GM18870 (cell line): ENCODE measurements around the gene ZCCHC8.
A peak's percentile ranks its signal among the peaks of the same experiment; 100 is the strongest.

Experiments
- ATAC-seq: cut with Tn5 transposase; IDR thresholded peaks from one replicate; pipeline ENCODE4 v1.9.1; 2021; ENCODE audit warnings: moderate library complexity; ENCODE audit not compliant: unreplicated experiment

The ZCCHC8 gene

DNA sequence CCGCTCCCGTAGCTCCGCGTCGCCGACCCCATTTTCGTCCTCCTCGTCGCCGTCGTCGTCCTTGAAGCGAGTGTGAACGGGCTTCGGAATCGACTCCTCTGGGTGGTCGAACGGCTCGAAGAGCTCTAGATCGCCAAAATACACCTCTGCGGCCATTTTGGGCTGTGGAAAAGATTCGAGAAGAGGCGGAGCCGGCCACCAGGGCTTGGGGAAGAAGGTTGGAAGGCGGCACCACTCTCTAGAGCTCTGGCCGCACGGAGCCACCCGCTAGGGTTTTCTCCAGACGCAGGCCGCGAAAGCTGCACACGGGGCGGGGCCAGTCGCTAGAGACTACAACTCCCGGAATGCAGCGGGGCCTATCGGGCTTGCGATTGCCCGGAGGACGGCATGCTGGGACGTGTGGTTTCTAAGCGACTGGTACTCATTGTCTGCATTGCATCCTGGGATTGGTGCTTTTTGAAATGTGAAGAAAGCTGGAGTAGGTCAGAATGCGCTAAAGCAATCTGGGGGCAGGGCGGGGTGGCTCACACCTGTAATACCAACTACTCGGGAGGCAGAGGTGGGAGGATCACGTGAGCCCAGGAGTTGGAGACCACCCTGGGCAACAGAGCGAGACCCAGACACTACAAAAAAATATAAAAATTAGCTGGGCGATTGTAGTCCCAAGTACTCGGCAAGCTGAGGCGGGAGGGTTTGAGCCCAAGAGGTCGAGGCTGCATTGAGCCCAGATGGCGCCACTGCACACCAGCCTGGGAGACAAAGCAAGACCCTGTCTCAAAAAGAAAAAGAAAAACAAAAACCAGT is at the start of gene ZCCHC8:
TSS of gene ZCCHC8 (minus strand) at position 248 of the 804 bp plus-strand sequence. CDS start at position 156, 92 bp downstream.
- peak; percentile 76 for ATAC-seq

GRCh38 chr12:122547330-122547729 is 46.6 kb upstream of the ZCCHC8 start:
- no peak for ATAC-seq

- peak; percentile 61 for ATAC-seq
These were observed 45.1 kb upstream of the ZCCHC8 start for GRCh38 chr12:122545855-122546254.

GRCh38 chr12:122544537-122544936 is 43.8 kb upstream of the ZCCHC8 start:
- no peak for ATAC-seq

DNA sequence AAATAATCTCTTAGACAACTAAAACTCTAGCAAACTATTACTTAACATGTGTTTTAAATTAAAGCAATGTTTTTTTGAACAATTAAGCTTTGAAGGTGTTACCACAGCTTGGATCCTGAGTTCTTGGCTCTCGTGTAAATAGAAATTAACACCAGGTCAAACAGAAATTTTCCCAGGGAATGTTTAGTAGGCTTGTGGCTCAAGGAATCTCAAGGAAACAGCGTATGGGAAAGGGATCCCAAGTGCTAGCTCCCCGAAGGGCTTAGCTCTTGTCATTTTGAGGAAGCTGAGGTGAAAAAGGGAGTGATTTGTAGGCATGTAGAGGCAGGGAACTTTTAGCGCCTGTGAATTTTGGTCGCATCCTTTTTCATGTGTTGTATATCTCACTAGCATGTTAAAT is 37.8 kb upstream of the ZCCHC8 start:
- no peak for ATAC-seq

DNA sequence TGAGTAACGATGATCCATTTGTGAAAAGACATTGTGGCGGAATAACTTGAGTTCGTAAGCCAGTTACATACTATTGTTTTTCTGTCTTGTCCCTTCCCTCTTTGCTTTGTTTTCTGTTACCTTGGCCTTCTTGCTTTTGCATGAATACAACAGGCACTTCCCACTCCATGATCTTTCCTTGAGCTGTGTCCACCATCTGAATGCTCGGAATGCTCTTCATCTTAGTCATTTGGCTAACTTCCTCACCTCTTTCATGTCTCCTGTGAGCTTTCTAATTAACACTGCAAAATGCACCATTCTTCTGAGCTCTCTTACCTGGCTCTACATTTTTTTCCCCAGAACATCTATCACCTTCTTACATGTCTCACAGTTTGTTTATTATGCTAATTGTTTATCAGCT is 36.3 kb upstream of the ZCCHC8 start:
- ATAC-seq, result no peak

GRCh38 chr12:122533856-122534255 is 33.1 kb upstream of the ZCCHC8 start:
- ATAC-seq, result no peak

- ATAC-seq, result no peak
These were observed 28.3 kb upstream of the ZCCHC8 start for GRCh38 chr12:122528992-122529391.

DNA sequence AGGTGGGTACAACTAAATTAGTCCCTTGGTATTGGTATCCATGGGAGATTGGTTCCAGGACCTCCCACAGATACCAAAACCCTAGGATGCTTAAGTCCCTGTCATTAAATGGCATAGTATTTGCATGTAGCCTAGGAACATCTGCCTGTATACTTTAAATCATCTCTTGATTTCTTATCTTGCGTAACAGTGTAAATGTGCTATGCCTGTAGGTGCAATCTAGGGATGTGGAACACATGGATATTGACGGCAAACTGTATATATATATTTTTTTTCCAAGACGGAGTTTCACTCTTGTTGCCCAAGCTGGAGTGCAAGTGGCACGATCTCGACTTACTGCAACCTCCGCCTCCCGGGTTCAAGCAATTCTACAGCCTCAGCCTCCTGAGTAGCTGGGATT is 27.9 kb upstream of the ZCCHC8 start:
- no peak for ATAC-seq

- ATAC-seq, result no peak
These were observed 26.8 kb upstream of the ZCCHC8 start for GRCh38 chr12:122527478-122527944.

- peak; percentile 92 for ATAC-seq
These were observed 26.1 kb upstream of the ZCCHC8 start, which contains the start of the genes KNTC1 and RSRC2 for GRCh38 chr12:122526683-122527477. Gene KNTC1 (plus strand): TSS chr12:122527249. CDS start chr12:122530064, 2,815 bp downstream. Gene RSRC2 (minus strand): TSS chr12:122526936. CDS start chr12:122526853, 83 bp downstream.

DNA sequence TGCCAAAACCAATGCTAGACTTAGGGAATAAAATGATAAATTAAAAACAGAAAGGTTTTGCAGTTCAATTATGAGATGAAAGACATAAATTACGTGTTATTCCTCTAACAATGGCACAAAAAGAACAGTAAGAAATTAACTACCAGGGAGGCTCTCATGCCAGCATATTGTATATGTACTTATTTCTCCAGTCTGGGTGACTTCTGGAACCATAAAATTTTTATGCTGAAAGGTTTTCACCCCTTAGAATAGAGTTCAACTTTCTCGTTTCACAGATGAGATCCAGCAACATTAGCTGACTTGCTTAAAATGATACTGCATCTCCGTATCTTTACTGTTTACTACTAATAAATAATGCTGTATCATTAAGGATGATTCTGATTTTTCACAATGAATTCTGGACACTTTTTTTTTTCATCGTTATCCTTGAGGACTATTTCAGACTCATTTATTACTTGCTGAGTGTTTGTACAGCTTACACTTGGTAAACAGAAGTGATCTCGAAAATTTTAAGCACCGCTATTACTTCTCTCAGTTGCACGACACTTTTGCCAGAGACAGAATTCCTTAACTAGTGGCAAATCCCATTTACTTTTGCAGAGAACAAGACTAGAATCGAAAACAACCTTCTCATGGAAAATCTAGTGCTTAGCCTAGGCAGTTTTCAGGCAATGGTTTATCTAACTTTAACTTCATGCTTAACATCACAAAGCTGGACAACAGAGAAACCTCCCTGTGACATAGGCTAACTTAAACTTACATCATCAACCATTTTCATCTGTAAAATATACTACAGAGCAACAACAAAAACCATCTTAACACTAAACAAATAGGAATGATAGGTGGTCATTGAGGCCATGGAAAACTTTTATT is 23.4 kb upstream of the ZCCHC8 start:
- ATAC-seq, result no peak

DNA sequence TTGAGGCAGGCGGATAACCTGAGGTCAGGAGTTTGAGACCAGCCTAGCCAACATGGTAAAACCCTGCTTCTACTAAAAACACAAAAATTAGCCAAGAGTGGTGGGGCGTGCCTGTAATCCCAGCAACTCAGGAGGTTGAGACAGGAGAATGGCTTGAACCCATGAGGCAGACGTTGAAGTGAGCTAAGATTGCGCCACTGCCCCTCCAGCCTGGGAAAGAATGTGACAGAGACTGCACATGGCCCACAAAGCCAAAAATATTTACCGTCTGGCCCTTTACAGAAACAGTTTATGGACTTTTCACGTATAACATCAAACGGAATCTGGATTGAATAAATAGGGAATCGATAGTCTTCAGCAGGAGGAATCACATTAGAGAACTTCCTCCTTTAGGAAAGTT is 22.5 kb upstream of the ZCCHC8 start:
- ATAC-seq, result no peak

DNA sequence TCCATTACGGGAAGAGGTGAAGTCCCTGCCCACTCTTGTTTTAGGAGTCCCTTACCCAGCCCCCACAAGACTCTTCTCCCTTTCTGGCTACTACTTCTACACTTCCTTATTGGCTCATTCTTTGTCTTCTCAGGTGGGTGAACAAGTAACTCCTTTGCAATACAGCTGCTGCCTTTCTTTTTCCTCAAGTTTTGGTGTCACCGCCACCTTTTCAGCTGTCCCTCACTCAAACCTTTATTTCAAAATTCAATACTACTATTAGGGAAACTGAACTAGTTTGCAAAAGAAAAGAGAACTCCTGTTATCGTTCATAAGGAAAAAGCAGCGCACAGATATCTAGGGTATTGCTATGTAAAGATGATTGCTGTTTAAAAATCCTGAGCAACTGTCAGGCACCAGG is 19.9 kb upstream of the ZCCHC8 start:
- no peak for ATAC-seq

GRCh38 chr12:122519418-122519817 is 18.7 kb upstream of the ZCCHC8 start:
- ATAC-seq, result no peak

GRCh38 chr12:122518908-122519307 is 18.2 kb upstream of the ZCCHC8 start:
- no peak for ATAC-seq

GRCh38 chr12:122517877-122518276 is 17.1 kb upstream of the ZCCHC8 start:
- no peak for ATAC-seq

DNA sequence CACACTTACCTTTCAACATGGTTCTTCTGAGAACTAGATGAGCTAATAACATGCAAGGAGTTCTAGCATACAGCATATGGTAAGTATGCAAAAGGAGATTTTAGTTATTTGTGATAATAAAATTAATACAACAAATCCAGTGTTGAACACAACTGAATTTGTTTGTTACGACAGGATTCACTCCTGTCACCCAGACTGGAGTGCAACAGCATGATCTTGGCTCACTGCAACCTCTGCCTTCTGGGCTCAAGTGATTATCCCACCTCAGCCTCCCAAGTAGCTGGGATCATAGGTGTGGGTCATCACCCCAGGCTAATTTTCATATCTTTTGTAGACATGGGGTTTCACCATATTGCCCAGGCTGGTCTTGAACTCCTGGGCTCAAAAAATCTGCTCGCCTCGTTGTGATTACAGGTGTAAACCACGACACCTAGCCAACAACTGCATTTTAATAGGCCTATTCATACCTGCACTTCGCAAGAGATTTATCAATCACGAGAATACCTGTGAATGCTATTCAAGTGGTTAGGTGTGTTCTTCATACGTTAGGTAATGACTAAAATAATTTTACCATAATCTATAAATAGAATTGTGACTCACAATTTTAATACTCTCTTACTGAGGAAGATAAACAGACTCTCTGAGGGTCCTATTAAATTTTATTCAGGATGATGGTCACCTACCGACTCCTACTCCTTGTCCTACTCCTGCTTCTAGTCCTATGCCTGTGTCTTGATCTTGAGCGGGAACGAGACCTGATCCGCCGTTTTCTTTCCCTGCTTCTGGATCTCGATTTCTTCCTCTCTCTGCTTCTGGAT is 16.0 kb upstream of the ZCCHC8 start:
- no peak for ATAC-seq

DNA sequence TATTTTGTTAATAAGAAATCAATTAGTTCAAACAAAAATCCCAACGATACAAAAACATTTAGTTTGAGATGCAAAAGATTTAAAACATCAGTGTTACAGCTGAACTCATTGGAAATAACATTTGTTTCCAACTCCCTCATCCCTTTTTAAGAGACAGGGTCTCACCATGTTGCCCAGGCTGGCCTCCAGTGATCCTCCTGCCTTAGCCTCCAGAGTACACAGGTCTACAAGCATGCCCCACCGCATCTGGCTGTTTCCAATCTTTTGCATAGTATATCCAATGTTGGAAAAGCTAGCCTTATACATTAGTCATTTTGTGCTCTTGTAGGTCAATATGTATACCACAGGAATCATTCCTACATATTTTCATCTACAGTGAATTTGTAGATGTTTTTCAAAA is 14.5 kb upstream of the ZCCHC8 start:
- ATAC-seq, result no peak

DNA sequence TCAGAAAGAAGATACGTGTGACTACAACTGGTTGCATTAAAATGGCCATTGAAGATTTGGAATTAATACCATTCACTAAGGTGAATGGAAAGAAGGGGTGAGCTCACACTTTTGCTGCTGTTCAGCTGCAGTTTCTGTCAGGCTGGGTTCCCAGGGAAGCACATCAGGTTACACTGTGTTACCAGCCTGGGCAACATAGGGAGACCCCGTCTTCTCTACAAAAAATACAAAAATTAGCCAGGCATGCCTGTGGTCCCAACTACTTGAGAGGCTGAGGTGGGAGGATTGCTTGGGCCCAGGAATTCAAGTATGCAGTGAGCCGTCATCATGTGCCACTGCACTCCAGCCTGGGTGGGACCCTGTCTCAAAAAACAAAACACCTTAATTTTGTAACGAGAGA is 12.9 kb upstream of the ZCCHC8 start:
- no peak for ATAC-seq
